HEK293T (cell line): ENCODE measurements around the gene TNFSF4.

Experiments used
- CTCF ChIA-PET: fragments of 350-600 bp; formaldehyde crosslinking; extraction: SDS; loops from one replicate; lab custom pipeline; 2021; ENCODE audit warnings: antibody characterized with exemption, inconsistent platforms; lab: Yijun Ruan, JAX
- POLR2A ChIA-PET: fragments of 350-600 bp; formaldehyde crosslinking; extraction: SDS; loops from one replicate; lab custom pipeline; 2020; ENCODE audit warnings: antibody characterized with exemption, inconsistent platforms; lab: Yijun Ruan, JAX
- DNase-seq: peaks from one replicate; pipeline ENCODE4 v3.0.0; 2012; ENCODE audit warnings: mixed read lengths; ENCODE audit errors: extremely low spot score
- ARNT ChIP-seq: fragments of 450-650 bp; IDR thresholded peaks from 2 replicates; pipeline ENCODE4 v1.6.1; 2017; ENCODE audit warnings: mild to moderate bottlenecking
- BHLHE40 ChIP-seq: fragments of 450-650 bp; IDR thresholded peaks from 2 replicates; pipeline ENCODE4 v1.6.1; 2016; ENCODE audit warnings: mild to moderate bottlenecking, moderate library complexity, borderline replicate concordance
- CTBP1 ChIP-seq: fragments of 450-650 bp; IDR thresholded peaks from 2 replicates; pipeline ENCODE4 v1.6.1; 2016; ENCODE audit warnings: borderline replicate concordance
- ELF4 ChIP-seq: fragments of 450-650 bp; IDR thresholded peaks from 2 replicates; pipeline ENCODE4 v1.6.1; 2017; ENCODE audit warnings: antibody characterized with exemption
- FOXA1 ChIP-seq: fragments of 450-650 bp; IDR thresholded peaks from 2 replicates; pipeline ENCODE4 v1.6.1; 2016; ENCODE audit warnings: mild to moderate bottlenecking
- FOXK2 ChIP-seq: fragments of 450-650 bp; IDR thresholded peaks from 2 replicates; pipeline ENCODE4 v1.6.1; 2016; ENCODE audit warnings: mild to moderate bottlenecking
- FOXM1 ChIP-seq: fragments of 450-650 bp; IDR thresholded peaks from 2 replicates; pipeline ENCODE4 v1.6.1; 2017; ENCODE audit warnings: mild to moderate bottlenecking, borderline replicate concordance
- HDGF ChIP-seq: fragments of 450-650 bp; IDR thresholded peaks from 2 replicates; pipeline ENCODE4 v1.6.1; 2017; ENCODE audit warnings: antibody characterized with exemption, borderline replicate concordance
- L3MBTL2 ChIP-seq: fragments of 450-650 bp; conservative IDR thresholded peaks from 2 replicates; pipeline ENCODE4 v1.6.1; 2016; ENCODE audit warnings: mild to moderate bottlenecking
- LEF1 ChIP-seq: fragments of 450-650 bp; IDR thresholded peaks from 2 replicates; pipeline ENCODE4 v1.6.1; 2017; ENCODE audit warnings: mild to moderate bottlenecking, borderline replicate concordance
- NFRKB ChIP-seq: fragments of 450-650 bp; IDR thresholded peaks from 2 replicates; pipeline ENCODE4 v1.6.1; 2016; ENCODE audit warnings: mild to moderate bottlenecking, moderate library complexity
- SP1 ChIP-seq: fragments of 450-650 bp; IDR thresholded peaks from 2 replicates; pipeline ENCODE4 v1.6.1; 2017
- SUZ12 ChIP-seq: fragments of 450-650 bp; IDR thresholded peaks from 2 replicates; pipeline ENCODE4 v1.6.1; 2016; ENCODE audit warnings: mild to moderate bottlenecking
- TARDBP ChIP-seq: fragments of 450-650 bp; IDR thresholded peaks from 2 replicates; pipeline ENCODE4 v1.6.1; 2016
- ZNF384 ChIP-seq: fragments of 450-650 bp; IDR thresholded peaks from 2 replicates; pipeline ENCODE4 v1.6.1; 2016
- TF ChIP-seq, protein P1 (sequence below): fragments of 450-650 bp; IDR thresholded peaks from 2 replicates; pipeline ENCODE4 v1.6.1; 2016

TNFSF4 gene

DNA sequence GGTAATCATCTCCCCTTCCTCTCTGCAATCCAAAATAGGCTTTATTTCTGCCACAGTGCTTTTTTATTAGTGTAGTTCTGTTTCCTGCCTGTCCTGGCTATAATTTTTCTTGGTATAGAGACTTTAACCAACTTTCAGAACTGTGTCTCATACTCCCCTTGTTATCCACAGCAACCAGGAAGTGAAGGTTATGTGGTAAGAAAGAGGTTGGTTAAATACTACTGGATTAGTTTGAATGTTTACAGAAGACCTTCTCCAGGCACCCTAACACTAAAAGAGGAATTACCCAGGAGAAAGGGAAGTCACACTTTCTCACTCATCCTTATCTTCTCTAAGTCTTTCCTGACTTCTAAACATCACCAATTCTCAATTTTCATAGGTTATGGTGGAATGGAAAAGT, 17.8 kb upstream of the TNFSF4 start:
- CTCF ChIA-PET = no interaction called here
- TF ChIP-seq SUZ12 (no peak), TARDBP (no peak), ZNF384 (no peak), ELF4 (no peak), L3MBTL2 (no peak), FOXM1 (no peak), BHLHE40 (no peak), SP1 (no peak), HDGF (no peak), CTBP1 (no peak), FOXK2 (no peak), LEF1 (no peak), NFRKB (no peak), ARNT (no peak)
- POLR2A ChIA-PET = no interaction called here
- no peak for DNase-seq

DNA sequence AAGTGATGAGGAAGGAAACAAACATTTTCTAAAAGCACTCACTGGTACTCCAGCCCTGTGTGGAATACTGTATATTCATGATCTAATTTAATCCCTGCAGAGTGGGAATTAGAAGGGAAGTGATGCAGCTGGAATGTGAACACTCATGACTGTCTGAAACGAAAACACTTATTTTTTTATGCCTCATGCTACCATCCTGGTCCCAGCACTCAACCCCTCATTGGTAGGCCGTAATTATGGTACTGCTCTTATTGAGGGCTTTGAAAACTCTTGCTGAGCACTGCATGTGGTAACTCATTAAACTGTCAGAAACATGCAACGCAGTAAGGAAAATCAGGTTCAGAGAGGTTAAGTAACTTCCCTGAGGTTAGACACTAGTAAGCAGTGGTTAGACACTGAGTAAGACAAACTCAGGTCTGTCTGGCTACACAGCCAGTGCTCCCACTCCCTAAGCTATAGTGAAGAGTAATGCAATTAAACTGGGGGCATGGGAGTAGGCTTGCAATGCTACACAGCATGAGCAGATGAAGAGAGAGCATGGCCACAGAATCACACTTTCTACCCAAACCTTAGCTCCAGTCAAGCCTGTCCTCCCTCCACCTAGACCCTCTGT, 17.3 kb upstream of the TNFSF4 start:
- DNase-seq = no peak
- CTCF ChIA-PET = no interaction called here

DNA sequence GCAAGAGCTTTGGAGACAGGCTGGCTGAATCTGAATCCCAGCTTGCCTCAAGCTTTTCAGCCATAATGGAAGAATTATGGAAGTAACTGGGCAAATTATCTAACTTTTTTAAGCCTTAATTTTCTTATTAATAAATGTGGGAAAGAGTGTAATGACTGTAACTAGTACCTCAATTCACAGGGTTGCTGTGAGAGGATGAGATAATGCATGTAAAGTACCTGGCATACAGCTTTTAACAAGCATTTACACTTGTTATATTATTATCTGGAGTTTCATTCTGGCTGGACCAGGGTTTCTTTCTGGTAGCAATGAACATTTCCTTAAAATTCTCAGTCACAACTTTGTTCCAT, 15.9 kb upstream of the TNFSF4 start:
- ChIA-PET POLR2A (no interaction called here), CTCF (no interaction called here)
- TF ChIP-seq TARDBP (no peak), CTBP1 (no peak), ELF4 (no peak), FOXM1 (no peak), SUZ12 (no peak), SP1 (no peak), FOXK2 (no peak), L3MBTL2 (no peak), LEF1 (no peak), ARNT (no peak), ZNF384 (no peak), BHLHE40 (no peak), NFRKB (no peak), HDGF (no peak), FOXA1 (no peak)
- TF ChIP-seq, protein P1, sequence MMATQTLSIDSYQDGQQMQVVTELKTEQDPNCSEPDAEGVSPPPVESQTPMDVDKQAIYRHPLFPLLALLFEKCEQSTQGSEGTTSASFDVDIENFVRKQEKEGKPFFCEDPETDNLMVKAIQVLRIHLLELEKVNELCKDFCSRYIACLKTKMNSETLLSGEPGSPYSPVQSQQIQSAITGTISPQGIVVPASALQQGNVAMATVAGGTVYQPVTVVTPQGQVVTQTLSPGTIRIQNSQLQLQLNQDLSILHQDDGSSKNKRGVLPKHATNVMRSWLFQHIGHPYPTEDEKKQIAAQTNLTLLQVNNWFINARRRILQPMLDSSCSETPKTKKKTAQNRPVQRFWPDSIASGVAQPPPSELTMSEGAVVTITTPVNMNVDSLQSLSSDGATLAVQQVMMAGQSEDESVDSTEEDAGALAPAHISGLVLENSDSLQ = no peak
- DNase-seq = no peak

More for the DNA sequence above, 17.3 kb upstream of the TNFSF4 start:
- no peak for TF ChIP-seq HDGF
- TF ChIP-seq, protein P1 = peak; percentile 63
- POLR2A ChIA-PET = no interaction called here

DNA sequence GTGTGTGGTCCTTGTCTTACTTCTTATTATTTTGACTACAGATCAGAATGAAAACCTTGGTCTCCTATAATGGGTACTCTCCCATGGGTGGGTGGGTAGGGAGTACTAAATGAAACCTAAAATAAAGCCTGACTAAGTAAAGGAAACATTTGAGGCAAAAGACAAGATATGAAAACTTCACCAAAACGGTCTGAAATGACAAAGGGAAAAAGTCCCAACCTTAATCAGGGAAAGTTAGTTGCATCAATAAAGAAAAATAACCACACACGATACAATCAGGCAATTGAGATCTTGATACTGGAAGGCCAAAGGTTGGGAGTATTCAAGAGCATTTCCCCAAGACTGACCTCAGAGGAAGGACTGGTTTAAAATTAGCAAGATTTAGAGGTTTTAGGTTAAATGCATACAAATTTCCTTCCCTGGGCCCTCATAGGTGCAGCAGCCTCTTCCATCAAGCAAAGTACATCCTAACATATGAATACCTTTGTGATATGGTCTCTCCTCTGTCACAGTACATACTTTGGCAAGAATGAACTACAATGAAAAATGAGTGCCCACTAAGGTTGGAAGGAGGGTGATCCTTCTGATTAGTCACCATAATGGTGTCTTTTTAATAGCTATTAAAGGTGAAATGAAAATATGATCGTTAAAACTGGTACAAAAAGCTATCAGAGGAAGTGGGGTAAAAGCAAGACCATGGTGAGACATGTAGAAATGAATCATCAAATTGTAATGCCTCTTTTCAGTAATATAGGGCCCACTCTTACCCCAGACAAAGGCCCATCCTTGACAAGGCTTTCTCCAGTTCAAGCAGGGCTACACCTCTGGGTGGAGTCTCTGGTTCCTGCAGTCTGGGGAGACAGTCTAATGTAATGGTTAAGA, 15.3 kb upstream of the TNFSF4 start:
- ChIA-PET CTCF (no interaction called here), POLR2A (no interaction called here)
- no peak for TF ChIP-seq ARNT
- no peak for TF ChIP-seq ZNF384
- no peak for TF ChIP-seq BHLHE40
- TF ChIP-seq FOXA1 = no peak
- DNase-seq = no peak

DNA sequence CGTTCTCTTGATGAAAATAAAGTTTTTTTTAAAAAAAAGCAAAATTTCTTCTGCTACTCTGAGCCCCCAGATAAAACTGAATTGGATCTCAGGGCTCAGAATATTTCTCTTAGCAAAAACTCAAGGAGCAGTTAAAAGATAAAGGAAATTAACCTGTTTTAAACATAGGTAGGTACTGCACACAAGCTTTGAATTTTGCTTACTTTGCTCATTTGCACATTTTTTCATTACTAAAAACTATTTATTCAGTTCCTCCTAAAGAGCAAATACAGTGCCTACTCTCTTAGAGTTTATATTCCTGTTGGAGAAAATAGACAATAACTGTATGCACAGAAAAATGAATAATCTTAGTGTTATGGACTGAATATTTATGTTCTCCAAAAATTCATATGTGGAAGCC, 13.0 kb upstream of the TNFSF4 start:
- CTCF ChIA-PET = no interaction called here
- POLR2A ChIA-PET = no interaction called here
- no peak for DNase-seq
- no peak for TF ChIP-seq SP1
- no peak for TF ChIP-seq FOXK2
- no peak for TF ChIP-seq ELF4
- TF ChIP-seq HDGF = no peak
- TF ChIP-seq SUZ12 = no peak
- no peak for TF ChIP-seq ARNT
- TF ChIP-seq BHLHE40 = no peak
- TF ChIP-seq TARDBP = no peak
- no peak for TF ChIP-seq FOXM1
- no peak for TF ChIP-seq L3MBTL2
- no peak for TF ChIP-seq LEF1
- no peak for TF ChIP-seq FOXA1

DNA sequence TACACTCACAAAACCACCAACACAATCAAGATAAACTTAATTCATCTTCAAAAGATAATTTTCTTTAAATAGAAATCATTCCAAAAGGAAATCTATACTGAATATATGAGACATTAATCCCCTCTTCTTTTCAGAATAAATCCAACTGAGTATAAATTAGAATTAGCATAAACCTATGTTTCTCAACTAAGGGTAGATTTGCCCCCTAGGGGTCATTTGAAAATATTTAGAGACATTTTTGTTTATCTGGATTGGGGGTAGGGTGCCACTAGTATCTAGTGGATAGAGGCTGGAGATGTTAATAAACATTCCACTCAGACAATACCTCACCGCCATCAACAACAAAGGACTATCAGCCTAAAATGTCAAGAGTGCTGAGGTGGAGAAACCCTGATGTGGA, 6.5 kb upstream of the TNFSF4 start:
- POLR2A ChIA-PET = no interaction called here
- no peak for TF ChIP-seq NFRKB
- TF ChIP-seq BHLHE40 = no peak
- no peak for TF ChIP-seq ELF4
- no peak for TF ChIP-seq L3MBTL2
- CTCF ChIA-PET = no interaction called here
- DNase-seq = no peak

DNA sequence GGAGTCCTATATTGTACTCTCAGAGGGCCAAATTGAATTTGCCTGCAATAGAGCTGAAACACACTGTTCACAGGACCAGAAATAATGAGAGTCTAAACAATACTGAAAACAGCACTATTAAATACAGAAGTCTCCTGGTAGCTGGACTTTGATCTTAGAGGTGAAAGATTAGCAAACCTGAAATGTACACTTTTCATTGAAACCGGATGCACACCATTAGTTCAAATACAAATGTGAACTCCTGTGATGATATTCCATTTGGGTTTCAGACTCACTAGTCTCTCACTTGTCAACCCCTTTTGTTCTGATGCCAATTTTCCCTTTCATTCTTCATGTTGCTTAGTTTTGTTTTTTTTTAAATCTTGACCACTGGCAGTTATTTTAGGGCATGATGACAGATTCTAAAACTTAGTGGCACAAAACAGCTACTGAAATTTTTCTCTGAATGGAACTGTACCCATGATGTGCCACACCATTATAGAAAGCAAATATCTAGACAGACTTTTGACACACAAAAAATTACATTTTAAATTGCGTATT, 5.9 kb upstream of the TNFSF4 start:
- POLR2A ChIA-PET = no interaction called here
- CTCF ChIA-PET = no interaction called here
- no peak for DNase-seq
- TF ChIP-seq ELF4 = no peak
- TF ChIP-seq FOXA1 = no peak
- TF ChIP-seq ARNT = no peak
- TF ChIP-seq BHLHE40 = no peak
- TF ChIP-seq LEF1 = no peak
- no peak for TF ChIP-seq L3MBTL2
- TF ChIP-seq SUZ12 = no peak
- TF ChIP-seq HDGF = no peak
- TF ChIP-seq CTBP1 = no peak
- no peak for TF ChIP-seq NFRKB
